ENCODE measurements around the gene SGPL1.
A peak's percentile ranks its signal among the peaks of the same experiment; 100 is the strongest.
"Not testable (repeated sequence)": the region's sequence is repeated elsewhere in the genome, so short reads cannot be mapped to it uniquely, and the experiment has no call there.

The SGPL1 gene, protein sequence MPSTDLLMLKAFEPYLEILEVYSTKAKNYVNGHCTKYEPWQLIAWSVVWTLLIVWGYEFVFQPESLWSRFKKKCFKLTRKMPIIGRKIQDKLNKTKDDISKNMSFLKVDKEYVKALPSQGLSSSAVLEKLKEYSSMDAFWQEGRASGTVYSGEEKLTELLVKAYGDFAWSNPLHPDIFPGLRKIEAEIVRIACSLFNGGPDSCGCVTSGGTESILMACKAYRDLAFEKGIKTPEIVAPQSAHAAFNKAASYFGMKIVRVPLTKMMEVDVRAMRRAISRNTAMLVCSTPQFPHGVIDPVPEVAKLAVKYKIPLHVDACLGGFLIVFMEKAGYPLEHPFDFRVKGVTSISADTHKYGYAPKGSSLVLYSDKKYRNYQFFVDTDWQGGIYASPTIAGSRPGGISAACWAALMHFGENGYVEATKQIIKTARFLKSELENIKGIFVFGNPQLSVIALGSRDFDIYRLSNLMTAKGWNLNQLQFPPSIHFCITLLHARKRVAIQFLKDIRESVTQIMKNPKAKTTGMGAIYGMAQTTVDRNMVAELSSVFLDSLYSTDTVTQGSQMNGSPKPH
- long read RNA-seq, full-length matches to known transcripts: 2 of 18 reads
- long read RNA-seq, partial matches to known transcripts: 3 of 18 reads
- long read RNA-seq, other reads (novel, unspliced or antisense): 13 of 18 reads

DNA sequence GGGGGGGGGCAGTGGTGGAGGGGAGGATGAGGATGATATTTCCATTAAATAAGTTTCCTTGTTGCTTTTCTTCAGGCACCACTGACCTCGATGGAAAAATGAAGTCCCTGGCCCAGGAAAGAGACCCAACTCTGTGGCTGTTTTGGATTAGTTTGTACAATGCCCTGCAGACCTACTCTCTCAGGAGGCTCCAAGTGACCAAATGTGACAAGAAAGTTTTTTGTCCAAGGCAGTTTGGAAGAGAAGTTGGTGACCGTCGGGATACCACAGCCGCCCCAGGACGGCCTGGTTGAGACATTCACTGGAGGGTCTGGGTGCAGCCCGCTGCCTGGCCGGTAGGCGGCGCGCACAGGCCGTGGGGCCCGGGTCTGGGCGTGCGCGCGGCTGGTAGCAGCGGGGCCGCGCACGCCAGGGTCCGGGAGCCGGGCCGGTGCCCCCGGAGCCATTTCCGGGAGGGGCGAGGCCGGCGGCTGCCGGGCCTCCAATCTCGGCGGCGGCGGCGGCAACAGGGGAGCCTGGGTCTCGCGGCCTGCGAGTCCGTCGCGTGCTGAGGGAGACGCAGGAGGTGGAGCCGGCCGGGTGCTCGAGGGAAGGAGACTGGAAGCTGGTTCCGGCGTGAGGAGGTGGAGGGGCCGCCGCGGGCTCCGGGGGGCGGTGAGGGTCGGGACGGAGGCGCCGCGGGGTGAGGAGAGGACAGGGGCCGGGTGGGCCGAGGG is at the start of gene SGPL1:
SGPL1 (plus strand) TSS at position 445 of the 716 bp plus-strand sequence. CDS start 906 bp downstream, outside the sequence.
- TF ChIP-seq POLR2AphosphoS5 (IDR thresholded peaks at IDR 0.05; ENCODE audit: low read depth): no peak
- TF ChIP-seq, protein P1, sequence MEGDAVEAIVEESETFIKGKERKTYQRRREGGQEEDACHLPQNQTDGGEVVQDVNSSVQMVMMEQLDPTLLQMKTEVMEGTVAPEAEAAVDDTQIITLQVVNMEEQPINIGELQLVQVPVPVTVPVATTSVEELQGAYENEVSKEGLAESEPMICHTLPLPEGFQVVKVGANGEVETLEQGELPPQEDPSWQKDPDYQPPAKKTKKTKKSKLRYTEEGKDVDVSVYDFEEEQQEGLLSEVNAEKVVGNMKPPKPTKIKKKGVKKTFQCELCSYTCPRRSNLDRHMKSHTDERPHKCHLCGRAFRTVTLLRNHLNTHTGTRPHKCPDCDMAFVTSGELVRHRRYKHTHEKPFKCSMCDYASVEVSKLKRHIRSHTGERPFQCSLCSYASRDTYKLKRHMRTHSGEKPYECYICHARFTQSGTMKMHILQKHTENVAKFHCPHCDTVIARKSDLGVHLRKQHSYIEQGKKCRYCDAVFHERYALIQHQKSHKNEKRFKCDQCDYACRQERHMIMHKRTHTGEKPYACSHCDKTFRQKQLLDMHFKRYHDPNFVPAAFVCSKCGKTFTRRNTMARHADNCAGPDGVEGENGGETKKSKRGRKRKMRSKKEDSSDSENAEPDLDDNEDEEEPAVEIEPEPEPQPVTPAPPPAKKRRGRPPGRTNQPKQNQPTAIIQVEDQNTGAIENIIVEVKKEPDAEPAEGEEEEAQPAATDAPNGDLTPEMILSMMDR (IDR thresholded peaks at IDR 0.05; ENCODE audit: insufficient read depth, low read length): peak; percentile 78
- no peak for TF ChIP-seq SPI1 (IDR thresholded peaks at IDR 0.05; ENCODE audit: borderline replicate concordance, low read depth)
- H3K4me3 ChIP-seq (replicated peaks; ENCODE audit: insufficient read depth, low read length): peak within 1 kb of the TSS; percentile 89
- H3K27ac ChIP-seq (replicated peaks): peak within 1 kb of the TSS; percentile 23

DNA sequence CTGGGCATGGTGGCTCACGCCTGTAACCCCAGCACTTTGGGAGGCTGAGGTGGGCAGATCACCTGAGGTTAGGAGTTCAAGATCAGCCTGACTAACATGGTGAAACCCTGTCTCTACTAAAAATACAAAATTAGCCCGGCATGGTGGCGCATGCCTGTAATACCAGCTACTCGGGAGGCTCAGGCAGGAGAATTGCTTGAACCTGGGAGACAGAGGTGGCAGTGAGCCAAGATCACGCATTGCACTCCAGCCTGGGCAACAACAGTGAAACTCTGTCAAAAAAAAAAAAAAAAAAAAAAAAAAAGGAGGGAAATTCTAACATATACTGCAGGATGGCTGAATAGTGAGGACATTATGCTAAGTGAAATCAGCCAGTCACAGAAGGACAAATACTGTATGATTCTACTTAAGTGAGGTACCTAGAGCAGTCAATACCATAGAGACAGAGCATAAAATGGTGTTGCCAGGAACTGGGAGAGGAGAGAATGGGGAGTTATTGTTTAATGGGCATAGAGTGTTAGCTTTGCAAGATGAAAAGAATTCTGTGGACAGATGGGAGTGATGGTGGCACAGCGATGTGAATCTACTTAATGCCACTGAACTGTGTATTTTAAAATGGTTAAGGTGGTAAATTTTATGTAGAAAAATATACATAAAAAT is 47.6 kb upstream of the SGPL1 start:
- H3K27ac ChIP-seq (replicated peaks); H3K4me3 ChIP-seq (replicated peaks; ENCODE audit: insufficient read depth, low read length); H3K27me3 ChIP-seq (ENCODE audit: insufficient read depth, poor library complexity, severe bottlenecking); DNase-seq (ENCODE audit: low read depth in 1 of 2, low spot score in 1 of 2): not testable (repeated sequence)

More for the DNA sequence above, at the start of gene SGPL1:
- DNase-seq (ENCODE audit: low read depth in 1 of 2, low spot score in 1 of 2): peak; percentile 41 to 70
- H3K27me3 ChIP-seq (ENCODE audit: insufficient read depth, poor library complexity, severe bottlenecking): no peaks in the 10 kb centered on the region

DNA sequence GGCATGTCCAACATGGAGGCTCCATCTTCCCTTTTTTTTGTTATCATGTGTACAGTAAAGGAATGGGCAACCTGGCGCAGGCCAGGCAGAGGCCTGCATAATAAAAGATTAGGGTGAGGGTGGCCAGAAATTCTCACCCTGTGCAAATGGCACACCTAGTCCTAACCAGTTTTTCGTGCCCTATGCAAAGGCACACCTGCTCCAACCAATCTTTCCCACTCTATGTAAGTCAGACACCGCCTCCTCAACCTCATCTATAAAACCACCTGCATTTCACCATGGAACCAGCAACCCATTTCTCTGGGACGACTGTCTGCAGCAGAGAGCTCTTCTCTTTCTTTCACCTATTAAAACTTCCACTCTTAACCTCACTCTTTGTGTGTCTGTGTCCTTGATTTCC is 46.6 kb upstream of the SGPL1 start:
- TF ChIP-seq GABPA (IDR thresholded peaks at IDR 0.05; ENCODE audit: low read depth) (no peak), SPI1 (IDR thresholded peaks at IDR 0.05; ENCODE audit: borderline replicate concordance, low read depth) (no peak), POLR2AphosphoS5 (IDR thresholded peaks at IDR 0.05; ENCODE audit: low read depth) (no peak)
- TF ChIP-seq, protein P1 (IDR thresholded peaks at IDR 0.05; ENCODE audit: insufficient read depth, low read length): no peak
- TF ChIP-seq, protein P2, sequence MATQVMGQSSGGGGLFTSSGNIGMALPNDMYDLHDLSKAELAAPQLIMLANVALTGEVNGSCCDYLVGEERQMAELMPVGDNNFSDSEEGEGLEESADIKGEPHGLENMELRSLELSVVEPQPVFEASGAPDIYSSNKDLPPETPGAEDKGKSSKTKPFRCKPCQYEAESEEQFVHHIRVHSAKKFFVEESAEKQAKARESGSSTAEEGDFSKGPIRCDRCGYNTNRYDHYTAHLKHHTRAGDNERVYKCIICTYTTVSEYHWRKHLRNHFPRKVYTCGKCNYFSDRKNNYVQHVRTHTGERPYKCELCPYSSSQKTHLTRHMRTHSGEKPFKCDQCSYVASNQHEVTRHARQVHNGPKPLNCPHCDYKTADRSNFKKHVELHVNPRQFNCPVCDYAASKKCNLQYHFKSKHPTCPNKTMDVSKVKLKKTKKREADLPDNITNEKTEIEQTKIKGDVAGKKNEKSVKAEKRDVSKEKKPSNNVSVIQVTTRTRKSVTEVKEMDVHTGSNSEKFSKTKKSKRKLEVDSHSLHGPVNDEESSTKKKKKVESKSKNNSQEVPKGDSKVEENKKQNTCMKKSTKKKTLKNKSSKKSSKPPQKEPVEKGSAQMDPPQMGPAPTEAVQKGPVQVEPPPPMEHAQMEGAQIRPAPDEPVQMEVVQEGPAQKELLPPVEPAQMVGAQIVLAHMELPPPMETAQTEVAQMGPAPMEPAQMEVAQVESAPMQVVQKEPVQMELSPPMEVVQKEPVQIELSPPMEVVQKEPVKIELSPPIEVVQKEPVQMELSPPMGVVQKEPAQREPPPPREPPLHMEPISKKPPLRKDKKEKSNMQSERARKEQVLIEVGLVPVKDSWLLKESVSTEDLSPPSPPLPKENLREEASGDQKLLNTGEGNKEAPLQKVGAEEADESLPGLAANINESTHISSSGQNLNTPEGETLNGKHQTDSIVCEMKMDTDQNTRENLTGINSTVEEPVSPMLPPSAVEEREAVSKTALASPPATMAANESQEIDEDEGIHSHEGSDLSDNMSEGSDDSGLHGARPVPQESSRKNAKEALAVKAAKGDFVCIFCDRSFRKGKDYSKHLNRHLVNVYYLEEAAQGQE (IDR thresholded peaks at IDR 0.05; ENCODE audit: insufficient replicate concordance, low read depth): no peak
- H3K27ac ChIP-seq (replicated peaks): no peak overlapping the region
- H3K27me3 ChIP-seq (ENCODE audit: insufficient read depth, poor library complexity, severe bottlenecking): no peaks in the 10 kb centered on the region
- DNase-seq (ENCODE audit: low read depth in 1 of 2, low spot score in 1 of 2): no peak
- no peak overlapping the region for H3K4me3 ChIP-seq (replicated peaks; ENCODE audit: insufficient read depth, low read length)

DNA sequence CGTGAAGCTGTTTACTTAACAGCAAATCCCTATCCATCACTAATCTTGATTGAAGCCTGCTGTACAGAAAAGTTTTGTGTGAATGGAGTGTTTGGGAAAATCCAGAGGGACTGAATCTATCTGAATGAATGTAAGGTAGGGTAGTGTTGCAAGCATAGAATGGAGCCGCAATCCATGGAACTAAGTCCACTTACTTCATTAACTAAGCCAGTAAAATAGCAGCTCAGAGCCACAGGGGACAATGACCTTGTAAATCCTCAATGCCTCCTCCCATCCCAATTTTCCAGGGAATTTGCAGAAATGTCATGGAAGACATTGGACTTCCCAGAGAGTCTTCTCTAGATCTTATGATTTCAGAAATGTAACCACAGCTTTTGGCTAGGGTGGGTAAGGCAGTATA is 45.7 kb upstream of the SGPL1 start:
- Histone ChIP-seq H3K27ac (replicated peaks) (no peak overlapping the region), H3K4me3 (replicated peaks; ENCODE audit: insufficient read depth, low read length) (no peak overlapping the region), H3K27me3 (ENCODE audit: insufficient read depth, poor library complexity, severe bottlenecking) (no peaks in the 10 kb centered on the region)
- TF ChIP-seq, protein P1 (IDR thresholded peaks at IDR 0.05; ENCODE audit: insufficient read depth, low read length): no peak
- TF ChIP-seq, protein P2 (IDR thresholded peaks at IDR 0.05; ENCODE audit: insufficient replicate concordance, low read depth): no peak
- TF ChIP-seq GABPA (IDR thresholded peaks at IDR 0.05; ENCODE audit: low read depth) (no peak), POLR2AphosphoS5 (IDR thresholded peaks at IDR 0.05; ENCODE audit: low read depth) (no peak), SPI1 (IDR thresholded peaks at IDR 0.05; ENCODE audit: borderline replicate concordance, low read depth) (no peak)
- no peak for DNase-seq (ENCODE audit: low read depth in 1 of 2, low spot score in 1 of 2)

DNA sequence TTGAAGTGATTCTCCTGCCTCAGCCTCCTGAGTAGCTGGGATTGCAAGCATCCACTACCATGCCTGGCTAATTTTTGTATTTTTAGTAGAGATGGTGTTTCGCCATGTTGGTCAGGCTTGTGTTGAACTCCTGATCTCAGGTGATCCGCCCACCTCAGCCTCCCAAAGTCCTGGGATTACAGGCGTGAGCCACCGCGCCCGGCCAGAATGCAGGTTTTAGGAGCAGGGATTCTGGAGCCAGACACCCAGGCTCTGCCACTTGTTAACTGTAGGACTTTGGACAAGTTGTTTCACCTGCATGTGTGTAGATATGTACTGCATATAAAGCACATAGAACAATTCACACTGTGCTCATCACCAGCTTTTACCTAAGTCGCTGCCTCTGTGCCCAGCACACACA is 45.2 kb upstream of the SGPL1 start:
- H3K4me3 ChIP-seq (replicated peaks; ENCODE audit: insufficient read depth, low read length); H3K27me3 ChIP-seq (ENCODE audit: insufficient read depth, poor library complexity, severe bottlenecking); H3K27ac ChIP-seq (replicated peaks); DNase-seq (ENCODE audit: low read depth in 1 of 2, low spot score in 1 of 2): not testable (repeated sequence)
